ENCODE results near the gene PKP1.

The PKP1 gene

GRCh38 chr1:201369209-201369608 lies 85.9 kb downstream of the PKP1 start:
- no peak overlapping the region for H3K27ac ChIP-seq
- TF ChIP-seq ZFX (IDR thresholded peaks at IDR 0.05; ENCODE audit: borderline replicate concordance) (no peak), CTCF (IDR thresholded peaks at IDR 0.05) (no peak)

GRCh38 chr1:201370500-201370899 lies 87.2 kb downstream of the PKP1 start:
- TF ChIP-seq ZFX (IDR thresholded peaks at IDR 0.05; ENCODE audit: borderline replicate concordance), result no peak
- TF ChIP-seq CTCF (IDR thresholded peaks at IDR 0.05), result no peak

GRCh38 chr1:201371276-201371675 lies 88.0 kb downstream of the PKP1 start:
- TF ChIP-seq CTCF (IDR thresholded peaks at IDR 0.05), result no peak
- TF ChIP-seq ZFX (IDR thresholded peaks at IDR 0.05; ENCODE audit: borderline replicate concordance), result no peak
- H3K27ac ChIP-seq, result no peak overlapping the region

More at GRCh38 chr1:201370500-201370899, 87.2 kb downstream of the PKP1 start:
- no peak overlapping the region for H3K27ac ChIP-seq

DNA sequence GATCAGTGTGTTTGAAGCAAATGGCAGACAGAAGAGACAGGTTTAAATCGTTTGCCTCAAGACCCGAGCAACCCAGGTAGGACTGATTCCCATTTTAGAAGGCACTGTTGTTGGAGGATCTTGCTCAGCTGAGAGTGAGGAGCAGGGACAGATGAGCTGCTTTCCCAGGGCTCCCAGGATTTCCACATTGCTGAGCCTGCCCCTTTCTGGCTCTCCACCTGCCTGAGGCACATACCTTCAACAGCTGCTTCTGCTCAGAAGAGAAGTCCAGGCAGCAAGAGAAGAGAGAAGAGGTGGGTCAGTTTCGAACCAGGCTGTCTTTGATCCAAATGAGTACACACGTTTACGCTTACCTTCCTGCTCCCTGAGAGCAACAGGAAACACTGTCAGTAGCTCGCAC lies 88.5 kb downstream of the PKP1 start:
- TF ChIP-seq ZFX (IDR thresholded peaks at IDR 0.05; ENCODE audit: borderline replicate concordance) (no peak), CTCF (IDR thresholded peaks at IDR 0.05) (no peak)
- no peak overlapping the region for H3K27ac ChIP-seq

GRCh38 chr1:201374364-201374763 lies 91.1 kb downstream of the PKP1 start:
- no peak overlapping the region for H3K27ac ChIP-seq

DNA sequence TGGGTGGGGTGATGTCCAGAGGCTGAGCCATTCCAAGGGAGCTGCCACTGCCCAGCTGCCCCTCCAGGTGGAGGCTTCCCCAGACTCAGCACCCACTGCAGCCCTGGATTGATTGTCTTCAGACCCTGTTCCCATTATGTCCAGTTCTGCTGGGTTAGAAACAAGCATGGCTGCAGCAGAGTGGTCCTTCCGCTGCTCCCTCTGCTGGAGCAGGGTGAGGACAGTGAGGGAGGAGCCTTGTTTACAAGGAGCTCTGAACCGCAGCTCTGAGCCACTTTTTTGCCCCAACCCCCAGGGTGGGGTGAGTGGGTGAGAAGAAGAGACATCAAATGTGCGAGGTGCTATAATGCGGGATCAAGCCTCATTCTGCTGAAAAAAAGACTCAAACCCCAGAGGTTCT lies 91.9 kb downstream of the PKP1 start:
- TF ChIP-seq CTCF (IDR thresholded peaks at IDR 0.05), result peak; percentile 55
- TF ChIP-seq ZFX (IDR thresholded peaks at IDR 0.05; ENCODE audit: borderline replicate concordance), result no peak
- H3K27ac ChIP-seq, result no peak overlapping the region

More at GRCh38 chr1:201374364-201374763, 91.1 kb downstream of the PKP1 start:
- no peak for TF ChIP-seq CTCF (IDR thresholded peaks at IDR 0.05)
- no peak for TF ChIP-seq ZFX (IDR thresholded peaks at IDR 0.05; ENCODE audit: borderline replicate concordance)

DNA sequence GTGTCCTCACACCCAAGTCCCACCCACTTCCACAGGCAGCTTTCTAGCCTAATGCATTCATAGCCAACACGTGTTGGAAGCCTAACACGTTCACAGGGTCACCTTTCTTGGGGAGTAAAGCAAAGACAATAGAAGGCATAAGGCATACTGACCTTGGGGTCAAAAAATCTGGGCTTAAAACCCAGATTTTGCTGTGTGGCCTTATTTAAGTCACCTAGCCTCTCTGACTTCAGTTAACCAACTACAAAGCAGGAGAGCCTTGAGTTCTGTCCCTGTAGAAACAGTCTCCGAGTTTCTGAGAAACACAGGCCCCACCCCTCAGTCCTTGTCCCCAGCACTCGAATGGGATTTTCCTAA lies 92.8 kb downstream of the PKP1 start:
- no peak overlapping the region for H3K27ac ChIP-seq
- TF ChIP-seq ZFX (IDR thresholded peaks at IDR 0.05; ENCODE audit: borderline replicate concordance) (no peak), CTCF (IDR thresholded peaks at IDR 0.05) (no peak)

All from 22Rv1 (cell line).